GM19324 (cell line): ENCODE measurements around the gene MDP1.
A peak's percentile ranks its signal among the peaks of the same experiment; 100 is the strongest.

Experiments used
- ATAC-seq: cut with Tn5 transposase; IDR thresholded peaks from one replicate; pipeline ENCODE4 v1.9.1; 2021; ENCODE audit warnings: mild to moderate bottlenecking, moderate library complexity; ENCODE audit not compliant: unreplicated experiment, low FRiP score

Gene MDP1

GRCh38 chr14:24215495-24216344 is at the start of gene MDP1:
TSS of gene MDP1 (minus strand) at chr14:24216066. CDS start at chr14:24215955, 111 bp downstream.
- ATAC-seq: peak; percentile 58

GRCh38 chr14:24264298-24264697 is 48.4 kb upstream of the MDP1 start:
- no peak for ATAC-seq

- no peak for ATAC-seq
Observed at GRCh38 chr14:24263848-24264247, 48.0 kb upstream of the MDP1 start.

- ATAC-seq: no peak
Observed at GRCh38 chr14:24262821-24263733, 47.2 kb upstream of the MDP1 start, which contains the start of gene TGM1. TSS of gene TGM1 (minus strand) at chr14:24263177. CDS start at chr14:24262352, 825 bp downstream.

GRCh38 chr14:24261969-24262327 is 46.1 kb upstream of the MDP1 start:
- no peak for ATAC-seq

- no peak for ATAC-seq
Observed at GRCh38 chr14:24261256-24261968, 45.5 kb upstream of the MDP1 start.

- ATAC-seq: no peak
Observed at GRCh38 chr14:24260780-24261157, 44.9 kb upstream of the MDP1 start.

GRCh38 chr14:24260026-24260779 is 44.3 kb upstream of the MDP1 start:
- ATAC-seq: no peak

GRCh38 chr14:24259282-24260025 is 43.6 kb upstream of the MDP1 start:
- no peak for ATAC-seq

GRCh38 chr14:24258548-24259265 is 42.8 kb upstream of the MDP1 start:
- ATAC-seq: no peak

- ATAC-seq: no peak
Observed at GRCh38 chr14:24258119-24258518, 42.3 kb upstream of the MDP1 start.

GRCh38 chr14:24256960-24257359 is 41.1 kb upstream of the MDP1 start:
- ATAC-seq: no peak

- ATAC-seq: no peak
Observed at GRCh38 chr14:24255931-24256711, 40.3 kb upstream of the MDP1 start.

GRCh38 chr14:24255438-24255837 is 39.6 kb upstream of the MDP1 start:
- no peak for ATAC-seq

- no peak for ATAC-seq
Observed at GRCh38 chr14:24254630-24255392, 38.9 kb upstream of the MDP1 start.

- no peak for ATAC-seq
Observed at GRCh38 chr14:24253936-24254335, 38.1 kb upstream of the MDP1 start.
